Activated CD4-positive, alpha-beta T cell treated with anti-CD3 and anti-CD28 coated beads, Interleukin-2, amount 10 ng/mL, durations not matched to agents 7 days and 5 days (primary cell): Measurements from ENCODE around the gene RNF6. TPM values are rescaled to one million over a fixed set of nuclear protein-coding genes. Genes with fewer than 3 reads are reported as not detected.

Source experiments
- CTCF ChIA-PET: fragments of 350-600 bp; sonication (Branson Sonifier 250); formaldehyde crosslinking; loops from one replicate; lab custom pipeline; 2021; ENCODE audit warnings: antibody characterized with exemption; lab: Charles Lee
- POLR2A ChIA-PET: fragments of 350-600 bp; sonication (Branson Sonifier 250); formaldehyde crosslinking; loops from one replicate; lab custom pipeline; 2021; ENCODE audit warnings: antibody characterized with exemption; lab: Charles Lee
- DNase-seq: peaks from one replicate; pipeline ENCODE4 v3.0.0-alpha.2; 2020
- H3K27ac Mint-ChIP-seq: one replicate; pipeline ENCODE4 v1.8.0; 2021; ENCODE audit warnings: mild to moderate bottlenecking, moderate library complexity, mixed read lengths
- H3K27me3 Mint-ChIP-seq: one replicate; pipeline ENCODE4 v1.8.0; 2021; ENCODE audit warnings: mixed read lengths
- H3K36me3 Mint-ChIP-seq: one replicate; pipeline ENCODE4 v1.8.0; 2021; ENCODE audit warnings: low read depth, mixed read lengths
- H3K4me1 Mint-ChIP-seq: one replicate; pipeline ENCODE4 v1.8.0; 2021; ENCODE audit warnings: mixed read lengths
- H3K4me3 Mint-ChIP-seq: one replicate; pipeline ENCODE4 v1.8.0; 2021; ENCODE audit warnings: mild to moderate bottlenecking, moderate library complexity, mixed read lengths
- H3K9me3 Mint-ChIP-seq: one replicate; pipeline ENCODE4 v1.8.0; 2021; ENCODE audit warnings: mixed read lengths
- total RNA-seq, 2 experiments: library from RNA; stranded (reverse); gene quantifications; one replicate each; pipeline ENCODE4 v1.2.3, GENCODE V29; 2021

RNF6 gene
- 10 to 100 TPM; 38.7 to 46.0 TPM for total RNA-seq

- Mint-ChIP-seq H3K9me3 (no peaks in the 10 kb centered on the region), H3K4me1 (peaks cover 32% of the 10 kb centered on the region), H3K27me3 (no peaks in the 10 kb centered on the region), H3K27ac (peak within 1 kb of the TSS; percentile 100), H3K36me3 (peaks cover 30% of the 10 kb centered on the region), H3K4me3 (peak within 1 kb of the TSS; percentile 89)
- CTCF ChIA-PET: interaction anchor here (1.0 to 4.4 kb wide), 4 partner anchors 15 to 36 kb away, joined by 3 to 26 read pairs (median 4); no protein-coding TSS in a partner anchor
- DNase-seq: peak; percentile 92
- POLR2A ChIA-PET: interaction anchor here (0.7 to 0.8 kb wide), 2 partner anchors 36 to 398 kb away, joined by 3 to 4 read pairs; no protein-coding TSS in a partner anchor
These were observed at the start of gene RNF6 for GRCh38 chr13:26221721-26222519. TSS of gene RNF6 (minus strand) at chr13:26222314. CDS start at chr13:26219649, 2,665 bp downstream.

GRCh38 chr13:26270707-26271106 is 48.6 kb upstream of the RNF6 start:
- no peak overlapping the region for H3K4me3 Mint-ChIP-seq
- POLR2A ChIA-PET: no interaction called here

GRCh38 chr13:26266311-26266710 is 44.2 kb upstream of the RNF6 start:
- Mint-ChIP-seq H3K27me3 (no peaks in the 10 kb centered on the region), H3K4me3 (no peak overlapping the region), H3K27ac (no peak overlapping the region), H3K36me3 (peaks cover 1% of the 10 kb centered on the region), H3K9me3 (peaks cover 2% of the 10 kb centered on the region), H3K4me1 (no peaks in the 10 kb centered on the region)
- ChIA-PET POLR2A (no interaction called here), CTCF (no interaction called here)
- DNase-seq: no peak

More at GRCh38 chr13:26270707-26271106, 48.6 kb upstream of the RNF6 start:
- no peaks in the 10 kb centered on the region for H3K9me3 Mint-ChIP-seq
- CTCF ChIA-PET: no interaction called here
- DNase-seq: no peak
- no peaks in the 10 kb centered on the region for H3K36me3 Mint-ChIP-seq
- no peaks in the 10 kb centered on the region for H3K4me1 Mint-ChIP-seq
- H3K27me3 Mint-ChIP-seq: no peaks in the 10 kb centered on the region
- H3K27ac Mint-ChIP-seq: no peak overlapping the region

GRCh38 chr13:26262156-26262555 is 40.0 kb upstream of the RNF6 start:
- peaks cover 1% of the 10 kb centered on the region for H3K36me3 Mint-ChIP-seq
- ChIA-PET POLR2A (no interaction called here), CTCF (interaction anchor here (0.6 kb wide), 1 partner anchor 682 kb away, joined by 4 read pairs; no protein-coding TSS in a partner anchor)
- H3K4me1 Mint-ChIP-seq: peaks cover 2% of the 10 kb centered on the region
- no peak overlapping the region for H3K27ac Mint-ChIP-seq
- no peak for DNase-seq
- no peaks in the 10 kb centered on the region for H3K27me3 Mint-ChIP-seq
- H3K4me3 Mint-ChIP-seq: no peak overlapping the region
- H3K9me3 Mint-ChIP-seq: peaks cover 2% of the 10 kb centered on the region

- Mint-ChIP-seq H3K9me3 (peaks cover 2% of the 10 kb centered on the region), H3K4me1 (peaks cover 20% of the 10 kb centered on the region), H3K27ac (no peak overlapping the region), H3K27me3 (no peaks in the 10 kb centered on the region), H3K4me3 (no peak overlapping the region), H3K36me3 (peaks cover 1% of the 10 kb centered on the region)
- no peak for DNase-seq
- POLR2A ChIA-PET: no interaction called here
- CTCF ChIA-PET: no interaction called here
These were observed 37.5 kb upstream of the RNF6 start for GRCh38 chr13:26259634-26260033.

GRCh38 chr13:26257049-26257448 is 34.9 kb upstream of the RNF6 start:
- H3K27me3 Mint-ChIP-seq: no peaks in the 10 kb centered on the region
- H3K4me3 Mint-ChIP-seq: no peak overlapping the region
- H3K36me3 Mint-ChIP-seq: peaks cover 2% of the 10 kb centered on the region
- peaks cover 27% of the 10 kb centered on the region for H3K4me1 Mint-ChIP-seq
- DNase-seq: no peak
- POLR2A ChIA-PET: no interaction called here
- CTCF ChIA-PET: no interaction called here
- no peak overlapping the region for H3K27ac Mint-ChIP-seq
- no peaks in the 10 kb centered on the region for H3K9me3 Mint-ChIP-seq

- ChIA-PET POLR2A (interaction anchor here (0.6 kb wide), 1 partner anchor 43 kb away, joined by 3 read pairs; no protein-coding TSS in a partner anchor), CTCF (interaction anchor here (0.9 to 1.2 kb wide), 3 partner anchors 10 to 71 kb away, joined by 3 to 5 read pairs (median 4); partner anchors contain the start of gene RNF6)
These were observed 33.7 kb upstream of the RNF6 start for GRCh38 chr13:26255691-26256277.

GRCh38 chr13:26255115-26255514 is 33.0 kb upstream of the RNF6 start:
- peaks cover 2% of the 10 kb centered on the region for H3K36me3 Mint-ChIP-seq
- ChIA-PET POLR2A (no interaction called here), CTCF (interaction anchor here (0.5 to 1.2 kb wide), 5 partner anchors 9 to 1116 kb away, joined by 3 to 5 read pairs (median 3); partner anchors contain the start of gene RNF6)
- no peak for DNase-seq
- H3K4me3 Mint-ChIP-seq: peak overlapping the region; percentile 90
- H3K27me3 Mint-ChIP-seq: no peaks in the 10 kb centered on the region
- H3K9me3 Mint-ChIP-seq: no peaks in the 10 kb centered on the region
- H3K4me1 Mint-ChIP-seq: peaks cover 27% of the 10 kb centered on the region
- H3K27ac Mint-ChIP-seq: peak overlapping the region; percentile 87

More at GRCh38 chr13:26255691-26256277, 33.7 kb upstream of the RNF6 start:
- no peak overlapping the region for H3K27ac Mint-ChIP-seq
- peak overlapping the region; percentile 90 for H3K4me3 Mint-ChIP-seq
- H3K4me1 Mint-ChIP-seq: peaks cover 27% of the 10 kb centered on the region
- peaks cover 2% of the 10 kb centered on the region for H3K36me3 Mint-ChIP-seq
- no peaks in the 10 kb centered on the region for H3K9me3 Mint-ChIP-seq
- no peak for DNase-seq
- H3K27me3 Mint-ChIP-seq: no peaks in the 10 kb centered on the region

GRCh38 chr13:26254583-26255111 is 32.5 kb upstream of the RNF6 start:
- peak overlapping the region; percentile 90 for H3K4me3 Mint-ChIP-seq
- ChIA-PET POLR2A (no interaction called here), CTCF (interaction anchor here (0.5 to 1.2 kb wide), 4 partner anchors 26 to 1115 kb away, joined by 3 to 4 read pairs (median 3); partner anchors contain the start of gene RNF6)
- H3K9me3 Mint-ChIP-seq: no peaks in the 10 kb centered on the region
- H3K4me1 Mint-ChIP-seq: peaks cover 27% of the 10 kb centered on the region
- H3K27ac Mint-ChIP-seq: peak overlapping the region; percentile 87
- H3K27me3 Mint-ChIP-seq: no peaks in the 10 kb centered on the region
- H3K36me3 Mint-ChIP-seq: peaks cover 2% of the 10 kb centered on the region
- DNase-seq: peak; percentile 70

GRCh38 chr13:26253787-26254582 is 31.9 kb upstream of the RNF6 start, which contains the start of gene CDK8:
TSS of gene CDK8 (plus strand) at chr13:26254129. CDS start at chr13:26254642, 513 bp downstream.
- Mint-ChIP-seq H3K9me3 (no peaks in the 10 kb centered on the region), H3K4me1 (peaks cover 27% of the 10 kb centered on the region), H3K27me3 (no peaks in the 10 kb centered on the region), H3K27ac (peak within 1 kb of the TSS; percentile 89), H3K4me3 (peak within 1 kb of the TSS; percentile 90), H3K36me3 (peaks cover 2% of the 10 kb centered on the region)
- ChIA-PET POLR2A (no interaction called here), CTCF (interaction anchor here (0.9 to 1.0 kb wide), 2 partner anchors 20 to 26 kb away, joined by 3 to 4 read pairs; no protein-coding TSS in a partner anchor)
- DNase-seq: peak; percentile 89

GRCh38 chr13:26253262-26253786 is 31.2 kb upstream of the RNF6 start:
- Mint-ChIP-seq H3K27ac (peak overlapping the region; percentile 89), H3K4me1 (peaks cover 26% of the 10 kb centered on the region)
- POLR2A ChIA-PET: no interaction called here

More at GRCh38 chr13:26253262-26253786, 31.2 kb upstream of the RNF6 start:
- Mint-ChIP-seq H3K36me3 (peaks cover 2% of the 10 kb centered on the region), H3K9me3 (no peaks in the 10 kb centered on the region), H3K4me3 (peak overlapping the region; percentile 80), H3K27me3 (no peaks in the 10 kb centered on the region)
- no peak for DNase-seq
- CTCF ChIA-PET: interaction anchor here (0.9 kb wide), 1 partner anchor 19 kb away, joined by 4 read pairs; no protein-coding TSS in a partner anchor
